ENCODE results near the gene HIBCH. TPM values are rescaled to one million over a fixed set of nuclear protein-coding genes. Genes with fewer than 3 reads are reported as not detected.

HIBCH gene
- total RNA-seq, 2 donors from 2014 or later, result 30.8 to 46.7 TPM

DNA sequence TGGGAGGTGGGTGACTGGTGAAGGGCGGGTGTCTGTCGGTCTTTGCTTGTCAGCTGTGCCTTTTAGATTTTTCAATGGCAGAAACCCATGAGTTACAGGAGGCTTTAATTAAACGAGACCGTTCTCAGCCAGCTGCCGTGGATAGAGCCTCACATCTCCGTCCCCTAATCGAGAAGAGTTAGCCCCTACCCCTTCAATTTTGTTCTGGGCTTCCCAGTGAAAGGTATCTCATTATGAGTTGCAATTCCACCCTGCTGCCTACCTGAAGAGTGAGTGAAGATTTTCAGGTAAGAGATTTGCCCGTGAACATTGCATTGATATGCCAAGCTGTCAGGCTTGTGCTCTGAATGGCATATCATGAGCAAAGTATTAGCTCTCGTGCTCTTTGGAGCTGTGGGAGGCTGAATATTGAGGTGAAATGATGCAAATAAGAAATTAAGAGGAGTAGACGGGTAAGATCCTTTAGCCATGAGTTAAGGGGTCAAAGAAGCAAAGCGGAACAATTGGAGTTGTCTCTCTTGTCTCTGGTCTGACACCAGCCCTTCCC lies 138.4 kb downstream of the HIBCH start:
- Histone ChIP-seq H3K9me3 (ENCODE audit: control insufficient read depth, low read length) (no peaks in the 10 kb centered on the region), H3K4me3 (ENCODE audit: low read length) (peak overlapping the region; percentile 75), H3K36me3 (ENCODE audit: control insufficient read depth, insufficient read depth, low read length) (no peaks in the 10 kb centered on the region), H3K27me3 (ENCODE audit: control insufficient read depth, insufficient read depth, low read length, poor library complexity, severe bottlenecking) (peaks cover 12% of the 10 kb centered on the region), H3K9ac (ENCODE audit: extremely low read depth, low read length, poor library complexity, severe bottlenecking) (no peak overlapping the region), H3K27ac (ENCODE audit: low read depth, low read length) (no peak overlapping the region), H3K4me1 (ENCODE audit: control insufficient read depth, insufficient read depth, low read length) (peaks cover 5% of the 10 kb centered on the region)
- peaks cover 14% of the 10 kb centered on the region for H3K27me3 Mint-ChIP-seq (ENCODE audit: insufficient read depth)
- H3K4me3 Mint-ChIP-seq, result peak overlapping the region; percentile 56
- 30 to 45% methylated on average over 8 to 11 of the region's 11 CpGs for WGBS, 2 experiments (ENCODE audit: insufficient coverage in 1 of 2, insufficient read length in 1 of 2)
- peaks cover 13% of the 10 kb centered on the region for H3K4me1 Mint-ChIP-seq
- TF ChIP-seq, protein P1, sequence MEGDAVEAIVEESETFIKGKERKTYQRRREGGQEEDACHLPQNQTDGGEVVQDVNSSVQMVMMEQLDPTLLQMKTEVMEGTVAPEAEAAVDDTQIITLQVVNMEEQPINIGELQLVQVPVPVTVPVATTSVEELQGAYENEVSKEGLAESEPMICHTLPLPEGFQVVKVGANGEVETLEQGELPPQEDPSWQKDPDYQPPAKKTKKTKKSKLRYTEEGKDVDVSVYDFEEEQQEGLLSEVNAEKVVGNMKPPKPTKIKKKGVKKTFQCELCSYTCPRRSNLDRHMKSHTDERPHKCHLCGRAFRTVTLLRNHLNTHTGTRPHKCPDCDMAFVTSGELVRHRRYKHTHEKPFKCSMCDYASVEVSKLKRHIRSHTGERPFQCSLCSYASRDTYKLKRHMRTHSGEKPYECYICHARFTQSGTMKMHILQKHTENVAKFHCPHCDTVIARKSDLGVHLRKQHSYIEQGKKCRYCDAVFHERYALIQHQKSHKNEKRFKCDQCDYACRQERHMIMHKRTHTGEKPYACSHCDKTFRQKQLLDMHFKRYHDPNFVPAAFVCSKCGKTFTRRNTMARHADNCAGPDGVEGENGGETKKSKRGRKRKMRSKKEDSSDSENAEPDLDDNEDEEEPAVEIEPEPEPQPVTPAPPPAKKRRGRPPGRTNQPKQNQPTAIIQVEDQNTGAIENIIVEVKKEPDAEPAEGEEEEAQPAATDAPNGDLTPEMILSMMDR (conservative IDR thresholded peaks at IDR 0.05), result no peak
- H3K9me3 Mint-ChIP-seq, result no peaks in the 10 kb centered on the region
- no peaks in the 10 kb centered on the region for H3K36me3 Mint-ChIP-seq (ENCODE audit: low read depth)
- H3K27ac Mint-ChIP-seq, result no peak overlapping the region
- no peak for DNase-seq

DNA sequence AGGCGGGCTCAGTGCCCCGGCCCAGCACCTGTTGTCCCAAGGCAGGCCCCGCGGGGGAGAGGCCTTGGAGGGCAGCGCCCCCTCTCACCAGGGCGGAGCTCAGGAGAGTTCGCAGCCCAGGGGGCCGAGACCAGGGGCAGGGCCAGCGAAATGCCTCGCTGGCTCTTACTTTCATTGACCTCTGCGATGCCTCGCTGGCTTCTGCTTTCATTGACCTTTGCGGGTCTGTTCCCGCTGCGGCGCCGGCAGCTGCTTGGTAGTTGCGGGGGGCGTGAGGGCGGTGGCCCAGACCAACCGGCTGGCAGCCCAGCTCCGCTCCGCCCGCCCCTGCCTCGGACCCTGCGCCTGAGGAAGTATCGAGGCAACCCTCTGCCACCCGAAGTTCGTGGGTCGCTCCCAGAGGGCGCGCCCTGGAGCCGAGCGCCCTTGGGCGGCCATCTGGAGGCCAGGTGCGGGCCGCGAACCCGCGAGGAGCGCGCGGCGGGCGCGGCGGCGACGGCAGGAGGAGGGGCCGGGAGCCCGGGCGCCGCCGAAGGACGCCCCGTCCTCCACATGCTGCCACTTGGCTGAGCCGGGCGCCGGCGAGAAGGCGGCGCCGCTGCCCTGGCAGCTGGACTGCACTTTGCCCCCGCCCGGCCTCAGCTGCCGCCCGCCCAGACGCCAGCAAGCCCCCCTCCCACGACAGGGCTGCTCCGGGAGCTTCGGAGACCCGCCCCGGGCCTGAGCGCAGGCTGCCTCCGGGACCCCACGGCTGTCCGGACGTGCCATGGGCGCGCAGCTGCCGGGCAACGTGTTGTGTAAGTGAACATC lies 139.1 kb downstream of the HIBCH start:
- DNase-seq, result peak; percentile 94
- WGBS, 2 experiments (ENCODE audit: insufficient coverage in 1 of 2, insufficient read length in 1 of 2), result 1 to 2% methylated on average over 17 to 82 of the region's 82 CpGs
- no peak overlapping the region for H3K27ac ChIP-seq (ENCODE audit: low read depth, low read length)
- H3K4me3 ChIP-seq (ENCODE audit: low read length), result peak overlapping the region; percentile 75
- H3K4me3 Mint-ChIP-seq, result peak overlapping the region; percentile 56
- peaks cover 12% of the 10 kb centered on the region for H3K27me3 ChIP-seq (ENCODE audit: control insufficient read depth, insufficient read depth, low read length, poor library complexity, severe bottlenecking)
- H3K27me3 Mint-ChIP-seq (ENCODE audit: insufficient read depth), result peaks cover 14% of the 10 kb centered on the region
- TF ChIP-seq, protein P1 (conservative IDR thresholded peaks at IDR 0.05), result peak; percentile 90
- no peaks in the 10 kb centered on the region for H3K9me3 ChIP-seq (ENCODE audit: control insufficient read depth, low read length)
- no peak overlapping the region for H3K9ac ChIP-seq (ENCODE audit: extremely low read depth, low read length, poor library complexity, severe bottlenecking)
- no peak overlapping the region for H3K27ac Mint-ChIP-seq
- no peaks in the 10 kb centered on the region for H3K36me3 ChIP-seq (ENCODE audit: control insufficient read depth, insufficient read depth, low read length)
- peaks cover 18% of the 10 kb centered on the region for H3K4me1 Mint-ChIP-seq
- no peaks in the 10 kb centered on the region for H3K9me3 Mint-ChIP-seq
- peaks cover 5% of the 10 kb centered on the region for H3K4me1 ChIP-seq (ENCODE audit: control insufficient read depth, insufficient read depth, low read length)
- no peaks in the 10 kb centered on the region for H3K36me3 Mint-ChIP-seq (ENCODE audit: low read depth)

DNA sequence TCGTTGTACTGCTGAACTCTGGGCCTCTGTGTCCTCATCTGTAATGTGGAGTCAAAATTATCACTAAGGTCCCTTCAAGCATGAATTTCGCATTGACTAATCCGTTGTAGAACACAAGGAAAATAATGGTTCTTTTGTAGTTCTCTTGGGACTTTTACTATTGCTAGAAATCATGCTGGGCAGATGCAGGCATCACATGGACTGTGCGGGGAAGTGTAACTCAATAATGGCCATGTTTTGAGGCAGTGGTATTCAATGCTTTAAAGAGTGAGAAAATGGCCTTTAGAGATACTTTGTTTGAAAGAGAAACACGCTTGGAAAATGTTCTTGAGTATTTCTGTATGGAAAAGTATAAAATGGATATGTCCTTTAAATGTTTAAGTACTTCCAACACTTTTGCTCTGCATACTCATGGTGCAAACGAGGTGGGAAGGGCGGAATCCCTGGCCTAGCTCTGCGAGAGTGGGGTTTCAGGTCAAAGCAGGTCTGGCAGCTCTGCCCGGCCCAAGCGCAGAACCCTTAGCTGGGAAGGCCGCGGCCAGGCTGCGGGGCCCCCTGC lies 139.8 kb downstream of the HIBCH start:
- no peaks in the 10 kb centered on the region for H3K36me3 ChIP-seq (ENCODE audit: control insufficient read depth, insufficient read depth, low read length)
- H3K4me3 ChIP-seq (ENCODE audit: low read length), result peak overlapping the region; percentile 75
- peaks cover 18% of the 10 kb centered on the region for H3K4me1 Mint-ChIP-seq
- WGBS, 2 experiments (ENCODE audit: insufficient coverage in 1 of 2, insufficient read length in 1 of 2), result 44 to 88% methylated on average over 3 to 13 of the region's 13 CpGs
- H3K27me3 ChIP-seq (ENCODE audit: control insufficient read depth, insufficient read depth, low read length, poor library complexity, severe bottlenecking), result peaks cover 12% of the 10 kb centered on the region
- no peak overlapping the region for H3K27ac Mint-ChIP-seq
- no peak overlapping the region for H3K27ac ChIP-seq (ENCODE audit: low read depth, low read length)
- H3K9me3 ChIP-seq (ENCODE audit: control insufficient read depth, low read length), result no peaks in the 10 kb centered on the region
- TF ChIP-seq, protein P1 (conservative IDR thresholded peaks at IDR 0.05), result no peak
- H3K4me1 ChIP-seq (ENCODE audit: control insufficient read depth, insufficient read depth, low read length), result peaks cover 5% of the 10 kb centered on the region
- no peak for DNase-seq
- no peaks in the 10 kb centered on the region for H3K9me3 Mint-ChIP-seq
- H3K27me3 Mint-ChIP-seq (ENCODE audit: insufficient read depth), result peaks cover 14% of the 10 kb centered on the region
- no peaks in the 10 kb centered on the region for H3K36me3 Mint-ChIP-seq (ENCODE audit: low read depth)
- no peak overlapping the region for H3K9ac ChIP-seq (ENCODE audit: extremely low read depth, low read length, poor library complexity, severe bottlenecking)
- H3K4me3 Mint-ChIP-seq, result peak overlapping the region; percentile 56
